GM12892 (cell line): Measurements from ENCODE around the gene C1orf105.

Experiments used
- DNase-seq: peaks from one replicate; pipeline ENCODE4 v3.0.0; 2011; ENCODE audit not compliant: insufficient read length
- FAIRE-seq: peaks from 2 replicates; lab custom pipeline; 2011; peaks lifted over from hg19 to GRCh38; lab: Jason Lieb, UNC
- POLR2A ChIP-seq: IDR thresholded peaks from 2 replicates; pipeline ENCODE4 v1.6.1; 2011; ENCODE audit warnings: low read depth, low read length, control low read depth
- POLR2AphosphoS5 ChIP-seq: IDR thresholded peaks from 2 replicates; pipeline ENCODE4 v1.6.1; 2011; ENCODE audit warnings: low read depth, low read length, control low read depth
- TAF1 ChIP-seq: IDR thresholded peaks from 2 replicates; pipeline ENCODE4 v1.6.1; 2011; ENCODE audit warnings: low read depth, mild to moderate bottlenecking, control low read depth, low read length, borderline replicate concordance

C1orf105 gene

GRCh38 chr1:172410027-172410426 is 10.5 kb upstream of the C1orf105 start:
- TF ChIP-seq POLR2AphosphoS5 (no peak), TAF1 (no peak), POLR2A (no peak)
- DNase-seq (no peak), FAIRE-seq (no peak)

GRCh38 chr1:172411791-172412338 is 8.6 kb upstream of the C1orf105 start:
- TF ChIP-seq POLR2A (no peak), TAF1 (no peak), POLR2AphosphoS5 (no peak)
- no peak for DNase-seq
- no peak for FAIRE-seq

- no peak for TF ChIP-seq POLR2AphosphoS5
- no peak for TF ChIP-seq POLR2A
- TF ChIP-seq TAF1, result no peak
- DNase-seq, result no peak
- no peak for FAIRE-seq
Observed at GRCh38 chr1:172414331-172414730, 6.2 kb upstream of the C1orf105 start.

- DNase-seq (no peak), FAIRE-seq (no peak)
- no peak for TF ChIP-seq POLR2AphosphoS5
- TF ChIP-seq POLR2A, result no peak
- no peak for TF ChIP-seq TAF1
Observed at GRCh38 chr1:172416496-172417035, 3.9 kb upstream of the C1orf105 start.

- DNase-seq (no peak), FAIRE-seq (no peak)
- TF ChIP-seq POLR2AphosphoS5 (no peak), TAF1 (no peak), POLR2A (no peak)
Observed at GRCh38 chr1:172417557-172417956, 2.9 kb upstream of the C1orf105 start.

- TF ChIP-seq TAF1 (no peak), POLR2A (no peak), POLR2AphosphoS5 (no peak)
- FAIRE-seq, result no peak
Observed at GRCh38 chr1:172421974-172422604, 1.6 kb downstream of the C1orf105 start.

GRCh38 chr1:172423336-172423735 is 2.9 kb downstream of the C1orf105 start:
- TF ChIP-seq POLR2AphosphoS5 (no peak), TAF1 (no peak), POLR2A (no peak)
- FAIRE-seq (no peak), DNase-seq (no peak)

More at GRCh38 chr1:172421974-172422604, 1.6 kb downstream of the C1orf105 start:
- no peak for DNase-seq

- DNase-seq (no peak), FAIRE-seq (no peak)
- TF ChIP-seq POLR2A, result no peak
- no peak for TF ChIP-seq POLR2AphosphoS5
- no peak for TF ChIP-seq TAF1
Observed at GRCh38 chr1:172425339-172425738, 4.9 kb downstream of the C1orf105 start.

GRCh38 chr1:172427191-172427590 is 6.7 kb downstream of the C1orf105 start:
- no peak for DNase-seq
- TF ChIP-seq TAF1 (no peak), POLR2A (no peak), POLR2AphosphoS5 (no peak)
- no peak for FAIRE-seq

- TF ChIP-seq POLR2AphosphoS5, result no peak
- no peak for TF ChIP-seq POLR2A
- no peak for TF ChIP-seq TAF1
- no peak for DNase-seq
- FAIRE-seq, result no peak
Observed at GRCh38 chr1:172429331-172430127, 9.0 kb downstream of the C1orf105 start.

GRCh38 chr1:172430128-172430454 is 9.6 kb downstream of the C1orf105 start:
- no peak for TF ChIP-seq TAF1
- no peak for TF ChIP-seq POLR2A
- no peak for TF ChIP-seq POLR2AphosphoS5
- FAIRE-seq, result no peak
- DNase-seq, result no peak

GRCh38 chr1:172431204-172431603 is 10.7 kb downstream of the C1orf105 start:
- FAIRE-seq, result no peak
- DNase-seq, result no peak

More at GRCh38 chr1:172431204-172431603, 10.7 kb downstream of the C1orf105 start:
- TF ChIP-seq POLR2AphosphoS5 (no peak), TAF1 (no peak), POLR2A (no peak)
